ENCODE data around the gene EEF1AKMT3. TPM values are rescaled to one million over a fixed set of nuclear protein-coding genes. Genes with fewer than 3 reads are reported as not detected.

Gene EEF1AKMT3
- total RNA-seq, 1 experiment from 2014 or later: 1.1 TPM

Small RNA genes lying within 50 kb of the gene (small RNA-seq; reads per million reads assigned to genes)
- gene MIR26A2: not detected
- gene RNU6-1083P: not detected

Other genes starting within 250 kb of the EEF1AKMT3 start
- gene MBD6, start 249.8 kb upstream of the EEF1AKMT3 start, total RNA-seq (2014; rRNA removed; shearing (Covaris generic)): 18.0 and 23.0 TPM in 2 replicates
- 58.6 and 62.3 TPM in 2 replicates for gene DCTN2, start 225.4 kb upstream of the EEF1AKMT3 start, total RNA-seq (2014; rRNA removed; shearing (Covaris generic))
- gene KIF5A, start 222.6 kb upstream of the EEF1AKMT3 start, total RNA-seq (2014; rRNA removed; shearing (Covaris generic)): not detected in 2 replicates
- gene PIP4K2C, start 181.4 kb upstream of the EEF1AKMT3 start, total RNA-seq (2014; rRNA removed; shearing (Covaris generic)): 30.8 and 37.2 TPM in 2 replicates
- gene DTX3, start 167.8 kb upstream of the EEF1AKMT3 start, total RNA-seq (2014; rRNA removed; shearing (Covaris generic)): not detected in 2 replicates
- gene ARHGEF25, start 161.2 kb upstream of the EEF1AKMT3 start, total RNA-seq (2014; rRNA removed; shearing (Covaris generic)): 0.25 TPM in 1 of 2 replicates, not detected in the other
- gene B4GALNT1, start 139.4 kb upstream of the EEF1AKMT3 start, total RNA-seq (2014; rRNA removed; shearing (Covaris generic)): 3.1 and 5.8 TPM in 2 replicates
- 94.5 and 105 TPM in 2 replicates for gene OS9, start 78.5 kb upstream of the EEF1AKMT3 start, total RNA-seq (2014; rRNA removed; shearing (Covaris generic))
- gene AGAP2, start 33.9 kb upstream of the EEF1AKMT3 start, total RNA-seq (2014; rRNA removed; shearing (Covaris generic)): 1.9 and 4.0 TPM in 2 replicates
- gene TSPAN31, start 27.6 kb upstream of the EEF1AKMT3 start, total RNA-seq (2014; rRNA removed; shearing (Covaris generic)): 35.0 and 42.9 TPM in 2 replicates
- gene CDK4, start 20.3 kb upstream of the EEF1AKMT3 start, total RNA-seq (2014; rRNA removed; shearing (Covaris generic)): 310 and 345 TPM in 2 replicates
- 9.4 and 12.3 TPM in 2 replicates for gene MARCHF9, start 17.5 kb upstream of the EEF1AKMT3 start, total RNA-seq (2014; rRNA removed; shearing (Covaris generic))
- 7.0 and 11.0 TPM in 2 replicates for gene CYP27B1, start 5.5 kb upstream of the EEF1AKMT3 start, total RNA-seq (2014; rRNA removed; shearing (Covaris generic))
- 25.7 and 34.0 TPM in 2 replicates for gene METTL1, start 509 bp upstream of the EEF1AKMT3 start, total RNA-seq (2014; rRNA removed; shearing (Covaris generic))
- gene TSFM, start 10.2 kb downstream of the EEF1AKMT3 start, total RNA-seq (2014; rRNA removed; shearing (Covaris generic)): 60.6 and 63.6 TPM in 2 replicates
- gene AVIL, start 46.1 kb downstream of the EEF1AKMT3 start, total RNA-seq (2014; rRNA removed; shearing (Covaris generic)): 0.73 and 1.5 TPM in 2 replicates
- 38.5 and 40.7 TPM in 2 replicates for gene CTDSP2, start 74.1 kb downstream of the EEF1AKMT3 start, total RNA-seq (2014; rRNA removed; shearing (Covaris generic))
- gene ATP23, start 169.0 kb downstream of the EEF1AKMT3 start, total RNA-seq (2014; rRNA removed; shearing (Covaris generic)): 2.1 and 3.6 TPM in 2 replicates